Measurements from ENCODE around the gene RNU6-7.

The RNU6-7 gene

GRCh38 chr14:32251530-32251929 lies 49.7 kb downstream of the RNU6-7 start:
- Histone ChIP-seq H3K4me3 (ENCODE audit: control insufficient read depth in 1 of 7, extremely low read depth in 1 of 7, insufficient read depth in 4 of 7, low read depth in 2 of 7, low read length in 6 of 7) (no peak overlapping the region), H3K9me3 (ENCODE audit: control extremely low read depth in 1 of 5, control insufficient read depth in 4 of 5, insufficient read depth in 2 of 5, low read depth in 1 of 5, low read length in 4 of 5) (no peaks in the 10 kb centered on the region), H3K27me3 (replicated peaks in 2 of 5; ENCODE audit: control insufficient read depth in 4 of 5, insufficient read depth in 5 of 5, low read length in 4 of 5) (no peaks in the 10 kb centered on the region), H3K36me3 (ENCODE audit: control insufficient read depth in 4 of 4, insufficient read depth in 4 of 4, low read length in 3 of 4) (no peaks in the 10 kb centered on the region), H3K4me1 (ENCODE audit: control extremely low read depth in 1 of 4, control insufficient read depth in 4 of 4, insufficient read depth in 4 of 4, low read length in 3 of 4) (peaks cover 0 to 2% (median 0%) of the 10 kb centered on the region in 4 experiments), H3K27ac (ENCODE audit: insufficient read depth in 1 of 2, low read depth in 1 of 2, low read length in 2 of 2, poor library complexity in 1 of 2, severe bottlenecking in 2 of 2) (no peak overlapping the region)
- no peak for DNase-seq
- CTCF ChIA-PET = interaction anchor here (0.7 to 6.8 kb wide), 16 partner anchors 8 to 324 kb away, joined by 3 to 129 read pairs (median 4); partner anchors contain the start of gene ARHGAP5
- POLR2A ChIA-PET = no interaction called here
- 100% methylated on average over 2 of the region's 4 CpGs for WGBS (ENCODE audit: insufficient coverage)
